Measurements from ENCODE around the gene ALDH16A1. TPM values are rescaled to one million over a fixed set of nuclear protein-coding genes. Genes with fewer than 3 reads are reported as not detected.

The ALDH16A1 gene
- total RNA-seq, 1 donor, result 17.7 TPM

- TF ChIP-seq CTCF (IDR thresholded peaks at IDR 0.05; ENCODE audit: insufficient read depth, low read depth, low read length), result no peak
- H3K4me3 ChIP-seq (ENCODE audit: low read depth, low read length), result no peak overlapping the region
- no peak for DNase-seq (ENCODE audit: low read depth)
These were observed 19.7 kb upstream of the ALDH16A1 start for GRCh38 chr19:49433240-49433901.

- no peak overlapping the region for H3K4me3 ChIP-seq (ENCODE audit: low read depth, low read length)
- no peak for TF ChIP-seq CTCF (IDR thresholded peaks at IDR 0.05; ENCODE audit: insufficient read depth, low read depth, low read length)
- DNase-seq (ENCODE audit: low read depth), result no peak
These were observed 18.0 kb upstream of the ALDH16A1 start for GRCh38 chr19:49434907-49435583.

- TF ChIP-seq CTCF (IDR thresholded peaks at IDR 0.05; ENCODE audit: insufficient read depth, low read depth, low read length), result no peak
- no peak for DNase-seq (ENCODE audit: low read depth)
- H3K4me3 ChIP-seq (ENCODE audit: low read depth, low read length), result no peak overlapping the region
These were observed 17.4 kb upstream of the ALDH16A1 start for GRCh38 chr19:49435670-49436069.

- no peak for DNase-seq (ENCODE audit: low read depth)
- H3K4me3 ChIP-seq (ENCODE audit: low read depth, low read length), result no peak overlapping the region
- no peak for TF ChIP-seq CTCF (IDR thresholded peaks at IDR 0.05; ENCODE audit: insufficient read depth, low read depth, low read length)
These were observed 16.5 kb upstream of the ALDH16A1 start for GRCh38 chr19:49436381-49437017.

- DNase-seq (ENCODE audit: low read depth), result no peak
- no peak overlapping the region for H3K4me3 ChIP-seq (ENCODE audit: low read depth, low read length)
- TF ChIP-seq CTCF (IDR thresholded peaks at IDR 0.05; ENCODE audit: insufficient read depth, low read depth, low read length), result no peak
These were observed 15.8 kb upstream of the ALDH16A1 start for GRCh38 chr19:49437231-49437630.

- no peak for TF ChIP-seq CTCF (IDR thresholded peaks at IDR 0.05; ENCODE audit: insufficient read depth, low read depth, low read length)
- DNase-seq (ENCODE audit: low read depth), result no peak
- no peak overlapping the region for H3K4me3 ChIP-seq (ENCODE audit: low read depth, low read length)
These were observed 14.8 kb upstream of the ALDH16A1 start for GRCh38 chr19:49438261-49438660.

Measured in fibroblast of villous mesenchyme (primary cell).